Prostate gland (tissue), 2 donors: ENCODE measurements around the gene RPN2. TPM values are rescaled to one million over a fixed set of nuclear protein-coding genes. Genes with fewer than 3 reads are reported as not detected.
"Not testable (repeated sequence)": the region's sequence is repeated elsewhere in the genome, so short reads cannot be mapped to it uniquely, and the experiment has no call there.

Experiments
- DNase-seq: peaks from one replicate; pipeline ENCODE4 v3.0.0-alpha.2; 2019; ENCODE audit warnings: low spot score
- H3K27ac ChIP-seq, 2 donors: fragments of 200-600 bp; sonication (generic); 2 replicates each; pipeline ENCODE4 v1.5.1; 2017 to 2019
- H3K27me3 ChIP-seq: fragments of 200-600 bp; sonication (generic); replicated peaks from 2 replicates; pipeline ENCODE4 v1.5.1; 2019; ENCODE audit not compliant: insufficient read depth
- H3K36me3 ChIP-seq, 2 donors: fragments of 200-600 bp; sonication (generic); 1 replicate in 1 of 2; 2 replicates in 1 of 2; pipeline versions ENCODE4 v1.5.1 to v1.8.1; 2017 to 2019
- H3K4me1 ChIP-seq: fragments of 200-600 bp; sonication (generic); replicated peaks from 2 replicates; pipeline ENCODE4 v1.5.1; 2019
- H3K4me3 ChIP-seq, 2 donors: fragments of 200-600 bp; sonication (generic); 2 replicates each; pipeline ENCODE4 v1.5.1; 2017 to 2019
- H3K9me3 ChIP-seq: fragments of 200-600 bp; sonication (generic); 2 replicates; pipeline ENCODE4 v1.5.1; 2017
- POLR2A ChIP-seq: fragments of 450-650 bp; IDR thresholded peaks from one replicate; pipeline ENCODE4 v1.6.1; 2016; ENCODE audit warnings: antibody characterized with exemption, mild to moderate bottlenecking
- POLR2AphosphoS5 ChIP-seq: sonication (generic); formaldehyde crosslinking; IDR thresholded peaks from one replicate; pipeline ENCODE4 v1.6.1; 2017; ENCODE audit warnings: antibody characterized with exemption
- WGBS: methylation state at CpG from one replicate; pipeline ENCODE4 v1.1.5; 2018; 5-methylcytosine and 5-hydroxymethylcytosine counted together
- intact Hi-C: fragments of 100-400 bp; cut with DNase I; formaldehyde crosslinking; loops from one replicate; pipeline ENCODE4 v1.14.2; 2022
- total RNA-seq, 2 donors: library from RNA; depleted of rRNA; stranded (reverse); fragments of >200 nt; gene quantifications; one replicate each; pipeline ENCODE4 v1.1.0, GENCODE V29; 2016
- TF ChIP-seq, protein P1 (sequence below), 4 experiments: fragments of 200-600 bp in 2 of 4; fragments of 450-650 bp in 2 of 4; sonication (generic) in 2 of 4; IDR thresholded peaks; 1 replicate in 3 of 4; 2 replicates in 1 of 4; pipeline ENCODE4 v1.5.1; 2016 to 2019; ENCODE audit warnings: antibody characterized with exemption in 4 of 4, mild to moderate bottlenecking in 2 of 4, moderate library complexity in 2 of 4

Gene RPN2
- total RNA-seq, 2 donors from 2014 or later = 246 to 267 TPM

DNA sequence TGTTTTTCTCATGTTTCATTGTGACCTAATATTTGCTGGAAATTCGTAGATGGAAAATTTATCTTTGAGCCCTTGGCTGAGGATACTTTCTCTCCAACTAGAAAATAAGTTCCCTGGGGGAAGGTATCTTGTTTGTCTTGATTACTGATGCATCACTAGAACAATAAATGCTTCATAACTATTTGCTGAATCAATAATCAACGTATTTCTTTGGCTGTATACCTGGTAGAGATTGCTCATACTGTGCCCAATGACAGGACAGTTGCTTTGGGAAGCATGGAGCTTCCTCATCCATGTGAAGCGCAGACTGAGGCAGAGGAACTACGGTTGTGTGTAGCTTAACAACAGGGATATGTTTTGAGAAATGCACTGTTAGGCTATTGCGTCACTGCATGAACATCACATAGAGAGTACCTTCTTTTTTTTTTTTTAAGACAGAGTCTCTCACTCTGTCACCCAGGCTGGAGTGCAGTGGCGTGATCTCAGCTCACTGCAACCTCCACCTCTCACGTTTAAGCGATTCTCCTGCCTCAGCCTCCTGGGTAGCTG is 34.2 kb upstream of the RPN2 start:
- H3K27me3 ChIP-seq = no peaks in the 10 kb centered on the region
- intact Hi-C loops = no loop called here
- no peak overlapping the region for H3K27ac ChIP-seq
- no peaks in the 10 kb centered on the region for H3K36me3 ChIP-seq
- TF ChIP-seq POLR2A = no peak
- TF ChIP-seq, protein P1, sequence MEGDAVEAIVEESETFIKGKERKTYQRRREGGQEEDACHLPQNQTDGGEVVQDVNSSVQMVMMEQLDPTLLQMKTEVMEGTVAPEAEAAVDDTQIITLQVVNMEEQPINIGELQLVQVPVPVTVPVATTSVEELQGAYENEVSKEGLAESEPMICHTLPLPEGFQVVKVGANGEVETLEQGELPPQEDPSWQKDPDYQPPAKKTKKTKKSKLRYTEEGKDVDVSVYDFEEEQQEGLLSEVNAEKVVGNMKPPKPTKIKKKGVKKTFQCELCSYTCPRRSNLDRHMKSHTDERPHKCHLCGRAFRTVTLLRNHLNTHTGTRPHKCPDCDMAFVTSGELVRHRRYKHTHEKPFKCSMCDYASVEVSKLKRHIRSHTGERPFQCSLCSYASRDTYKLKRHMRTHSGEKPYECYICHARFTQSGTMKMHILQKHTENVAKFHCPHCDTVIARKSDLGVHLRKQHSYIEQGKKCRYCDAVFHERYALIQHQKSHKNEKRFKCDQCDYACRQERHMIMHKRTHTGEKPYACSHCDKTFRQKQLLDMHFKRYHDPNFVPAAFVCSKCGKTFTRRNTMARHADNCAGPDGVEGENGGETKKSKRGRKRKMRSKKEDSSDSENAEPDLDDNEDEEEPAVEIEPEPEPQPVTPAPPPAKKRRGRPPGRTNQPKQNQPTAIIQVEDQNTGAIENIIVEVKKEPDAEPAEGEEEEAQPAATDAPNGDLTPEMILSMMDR (IDR thresholded peaks at IDR 0.05) = no peak
- no peak for TF ChIP-seq POLR2AphosphoS5
- no peaks in the 10 kb centered on the region for H3K4me1 ChIP-seq
- no peak for DNase-seq
- WGBS = 89% methylated on average over 8 of the region's 8 CpGs
- H3K9me3 ChIP-seq = no peaks in the 10 kb centered on the region
- H3K4me3 ChIP-seq = no peak overlapping the region

DNA sequence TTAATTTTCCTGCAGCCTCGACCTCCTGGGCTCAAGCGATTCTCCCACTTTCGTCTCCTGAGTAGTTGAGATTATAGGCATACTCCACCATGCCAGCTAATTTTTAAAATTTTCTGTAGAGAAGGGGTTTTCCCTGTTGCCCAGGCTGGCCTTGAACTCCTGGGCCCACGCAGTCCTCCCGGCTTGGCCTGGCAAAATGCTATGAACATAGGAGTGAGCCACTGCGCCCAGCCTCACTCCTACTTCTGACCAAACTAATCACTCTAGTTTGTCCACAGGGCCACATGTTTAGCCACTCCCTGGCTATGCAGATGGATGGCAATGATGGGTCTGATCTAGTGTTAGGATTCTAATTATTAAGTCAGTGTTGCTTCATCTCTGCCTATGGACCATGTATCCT is 31.9 kb upstream of the RPN2 start:
- TF ChIP-seq POLR2AphosphoS5 (no peak), POLR2A (no peak)
- TF ChIP-seq, protein P1 (IDR thresholded peaks at IDR 0.05) = no peak
- H3K9me3 ChIP-seq = no peaks in the 10 kb centered on the region
- H3K27ac ChIP-seq = no peak overlapping the region
- no peak overlapping the region for H3K4me3 ChIP-seq
- no peaks in the 10 kb centered on the region for H3K27me3 ChIP-seq
- no peak for DNase-seq
- 98% methylated on average over 6 of the region's 6 CpGs for WGBS
- no peaks in the 10 kb centered on the region for H3K36me3 ChIP-seq
- H3K4me1 ChIP-seq = no peaks in the 10 kb centered on the region
- intact Hi-C loops = no loop called here

DNA sequence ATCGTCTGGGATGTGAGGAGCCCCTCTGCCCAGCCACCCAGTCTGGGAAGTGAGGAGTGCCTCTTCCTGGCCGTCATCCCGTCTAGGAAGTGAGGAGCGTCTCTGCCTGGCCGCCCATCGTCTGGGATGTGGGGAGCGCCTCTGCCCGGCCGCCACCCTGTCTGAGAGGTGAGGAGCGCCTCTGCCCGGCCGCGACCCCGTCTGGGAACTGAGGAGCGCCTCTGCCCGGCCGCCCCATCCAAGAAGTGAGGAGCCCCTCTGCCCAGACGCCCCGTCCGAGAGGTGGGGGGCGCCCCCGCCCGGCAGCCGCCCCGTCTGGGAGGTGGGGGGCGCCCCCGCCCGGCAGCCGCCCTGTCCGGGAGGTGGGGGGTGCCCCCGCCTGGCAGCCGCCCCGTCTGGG is 28.3 kb upstream of the RPN2 start:
- H3K36me3 ChIP-seq, DNase-seq, H3K9me3 ChIP-seq, H3K4me3 ChIP-seq, H3K4me1 ChIP-seq, intact Hi-C loops, H3K27me3 ChIP-seq, H3K27ac ChIP-seq: not testable (repeated sequence)
- WGBS = 93% methylated on average over 19 of the region's 33 CpGs

DNA sequence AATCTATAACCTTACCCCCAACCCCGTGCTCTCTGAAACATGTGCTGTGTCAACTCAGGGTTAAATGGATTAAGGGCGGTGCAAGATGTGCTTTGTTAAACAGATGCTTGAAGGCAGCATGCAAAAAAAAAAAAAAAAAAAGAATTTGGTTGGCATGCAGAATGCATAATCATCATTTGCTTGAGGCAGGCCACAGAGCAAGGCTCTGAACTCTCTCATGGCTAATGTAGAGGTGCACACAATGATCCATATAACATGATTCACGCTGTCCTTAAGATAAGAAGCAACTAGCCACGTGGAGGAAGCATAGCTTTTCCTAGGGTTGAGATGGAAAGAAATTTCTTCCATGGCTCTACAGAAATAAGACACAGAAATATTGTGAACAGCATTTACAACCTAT is 27.6 kb upstream of the RPN2 start:
- no peaks in the 10 kb centered on the region for H3K4me1 ChIP-seq
- no peaks in the 10 kb centered on the region for H3K9me3 ChIP-seq
- DNase-seq = no peak
- intact Hi-C loops = no loop called here
- TF ChIP-seq POLR2A = no peak
- TF ChIP-seq, protein P1 (IDR thresholded peaks at IDR 0.05) = no peak
- TF ChIP-seq POLR2AphosphoS5 = no peak
- H3K4me3 ChIP-seq = no peak overlapping the region
- H3K27ac ChIP-seq = no peak overlapping the region
- no peaks in the 10 kb centered on the region for H3K36me3 ChIP-seq
- 77% methylated on average over 4 of the region's 4 CpGs for WGBS
- H3K27me3 ChIP-seq = no peaks in the 10 kb centered on the region

DNA sequence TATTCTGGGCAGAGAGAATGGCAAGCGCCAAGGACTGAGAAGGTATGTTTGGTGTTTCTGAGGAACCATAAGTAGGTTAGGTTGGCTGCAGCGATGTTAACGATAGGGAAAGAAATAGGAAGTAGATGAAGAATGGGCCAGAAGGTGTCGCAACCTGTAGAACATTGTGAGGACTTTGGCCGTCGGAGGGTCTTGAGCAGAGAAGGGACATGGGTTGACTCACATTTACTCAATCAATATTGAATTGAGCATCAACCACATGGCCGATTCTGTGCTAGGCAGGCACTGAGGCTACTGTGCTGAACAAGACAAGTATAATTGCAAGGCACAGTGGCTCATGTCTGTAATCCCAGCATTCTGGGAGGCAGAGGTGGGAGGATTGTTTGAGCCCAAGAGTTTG is 26.8 kb upstream of the RPN2 start:
- no peak for DNase-seq
- TF ChIP-seq POLR2AphosphoS5 = no peak
- TF ChIP-seq, protein P1 (IDR thresholded peaks at IDR 0.05) = no peak
- no peak for TF ChIP-seq POLR2A
- no peaks in the 10 kb centered on the region for H3K4me1 ChIP-seq
- H3K36me3 ChIP-seq = no peaks in the 10 kb centered on the region
- no peaks in the 10 kb centered on the region for H3K27me3 ChIP-seq
- H3K27ac ChIP-seq = no peak overlapping the region
- intact Hi-C loops = no loop called here
- H3K4me3 ChIP-seq = no peak overlapping the region
- H3K9me3 ChIP-seq = no peaks in the 10 kb centered on the region
- 96% methylated on average over 7 of the region's 7 CpGs for WGBS
